GM18870 (cell line): Measurements from ENCODE around the gene NEK2.
"Not testable (repeated sequence)": the region's sequence is repeated elsewhere in the genome, so short reads cannot be mapped to it uniquely, and the experiment has no call there.

Source experiments
- ATAC-seq: cut with Tn5 transposase; IDR thresholded peaks from one replicate; pipeline ENCODE4 v1.9.1; 2021; ENCODE audit warnings: moderate library complexity; ENCODE audit not compliant: unreplicated experiment

Gene NEK2

DNA sequence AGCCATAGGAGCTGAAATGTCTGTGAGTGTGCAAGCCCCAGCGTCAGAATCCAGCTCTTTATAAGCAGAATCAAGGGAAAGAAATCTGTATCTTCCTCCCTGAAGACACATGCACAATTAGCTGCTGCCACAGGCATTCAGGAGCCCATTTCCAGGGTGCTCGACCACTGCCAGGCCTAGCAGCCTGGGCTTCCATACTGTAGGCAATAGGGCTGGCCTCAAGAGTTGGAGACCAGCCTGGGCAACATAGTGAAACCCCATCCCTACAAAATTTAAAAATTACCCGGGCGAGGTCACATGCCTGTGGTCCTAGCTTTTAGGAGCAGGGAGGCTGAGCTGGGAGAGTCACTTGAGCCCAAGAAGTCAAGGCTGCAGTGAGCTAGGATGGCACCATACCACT lies 41.0 kb downstream of the NEK2 start:
- ATAC-seq = no peak

DNA sequence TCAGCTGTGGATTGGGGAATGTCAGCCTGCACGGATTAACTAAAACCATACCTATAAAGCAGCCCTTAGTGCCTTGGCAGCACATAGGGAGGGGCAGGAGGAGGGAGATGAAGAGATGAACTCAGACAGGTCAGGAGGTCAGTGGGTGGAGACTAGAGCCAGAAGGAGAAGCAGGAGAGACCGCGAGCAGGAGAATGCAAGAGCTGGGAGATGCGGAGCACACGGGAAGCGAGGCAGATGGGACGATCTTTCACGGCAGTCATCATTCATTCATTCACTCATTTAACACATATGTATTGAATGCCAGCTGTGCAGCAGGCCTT lies 41.9 kb downstream of the NEK2 start:
- no peak for ATAC-seq

DNA sequence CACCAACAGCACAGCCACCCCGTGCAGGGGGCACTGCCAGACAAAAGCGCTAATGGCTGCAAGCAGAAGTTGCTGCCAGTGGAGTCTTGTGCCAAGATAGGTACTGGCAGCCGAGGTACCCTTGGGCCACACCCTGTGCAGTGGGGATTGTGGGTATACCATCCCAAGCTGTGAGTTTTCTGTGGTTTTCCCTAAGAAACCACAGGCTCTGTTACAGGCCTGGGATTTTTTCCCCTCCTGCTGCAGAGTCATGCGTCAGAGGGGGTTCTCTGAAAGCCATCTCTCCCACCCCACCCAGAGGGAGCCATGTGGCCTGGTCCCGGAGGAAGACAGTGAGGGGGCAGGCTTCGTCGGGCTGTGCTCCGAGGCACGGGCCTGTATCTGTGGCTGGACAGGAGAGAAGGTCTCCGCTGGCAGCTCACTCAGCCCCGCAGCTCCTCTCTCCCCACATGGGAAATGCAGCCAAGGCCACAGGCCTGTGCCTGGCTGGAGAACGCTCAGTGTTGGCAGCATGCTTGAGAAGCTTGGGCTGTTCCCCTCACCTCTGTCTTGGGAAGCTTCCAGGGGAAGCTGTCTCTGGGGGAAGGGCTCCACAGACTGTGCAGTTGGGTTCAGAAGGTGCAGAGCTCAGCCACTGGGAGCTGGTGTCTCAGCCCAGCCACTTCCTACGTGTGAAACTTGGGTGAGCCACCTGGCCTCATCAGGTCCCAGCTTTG lies 42.5 kb downstream of the NEK2 start:
- ATAC-seq = no peak

DNA sequence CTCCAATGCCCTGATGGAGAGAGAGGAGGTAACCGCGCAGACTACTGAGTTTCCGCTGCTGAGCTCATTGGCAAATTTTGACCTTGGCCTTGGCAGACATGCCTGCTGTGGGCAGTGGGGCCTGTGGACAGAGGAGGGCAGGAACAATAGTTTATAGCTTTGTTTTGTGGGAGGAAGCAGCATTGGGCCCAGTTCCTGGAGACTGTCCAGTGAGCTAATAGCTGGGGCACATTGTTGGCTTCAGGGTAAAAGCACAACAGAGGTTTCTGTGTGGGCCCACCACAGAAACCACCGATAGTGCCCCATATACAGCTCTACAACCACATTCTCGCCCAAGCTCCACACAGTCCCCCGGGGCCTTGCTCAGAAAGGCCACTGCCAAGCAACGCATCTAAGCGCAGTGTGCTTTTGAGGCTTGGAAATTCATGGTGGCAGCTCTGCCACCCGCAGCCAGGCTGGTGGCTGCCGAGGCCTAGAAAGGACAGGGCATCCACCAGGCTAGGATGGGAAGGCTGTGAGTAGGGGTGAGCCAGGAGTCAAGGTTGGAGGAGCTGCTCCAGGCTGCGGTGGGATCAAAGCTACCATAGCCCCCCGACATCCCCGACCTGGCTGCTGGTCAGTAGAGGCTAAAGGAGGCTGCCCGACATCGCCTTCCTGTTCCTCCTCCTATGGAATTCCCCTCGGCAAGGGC lies 43.2 kb downstream of the NEK2 start:
- ATAC-seq = peak; percentile 81

DNA sequence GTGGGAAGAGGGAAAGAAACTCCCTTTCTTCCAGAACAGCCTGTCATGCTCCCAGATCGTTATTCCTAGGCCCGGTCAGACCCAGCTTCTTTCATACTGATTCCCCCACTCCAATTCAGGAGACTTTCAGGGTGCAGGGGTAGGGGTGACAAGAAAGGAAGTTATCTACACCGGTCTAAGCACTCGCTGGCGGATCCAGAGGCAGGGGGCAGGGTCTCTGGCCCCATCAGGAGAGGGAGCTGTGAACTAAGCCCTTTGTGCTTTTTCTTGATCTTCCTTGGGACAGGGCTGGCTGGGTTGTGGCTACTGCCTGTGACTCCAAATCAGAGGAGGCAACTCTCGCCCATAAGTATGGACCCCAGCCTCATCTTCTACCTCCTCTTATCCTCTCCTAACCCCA lies 44.3 kb downstream of the NEK2 start:
- no peak for ATAC-seq

DNA sequence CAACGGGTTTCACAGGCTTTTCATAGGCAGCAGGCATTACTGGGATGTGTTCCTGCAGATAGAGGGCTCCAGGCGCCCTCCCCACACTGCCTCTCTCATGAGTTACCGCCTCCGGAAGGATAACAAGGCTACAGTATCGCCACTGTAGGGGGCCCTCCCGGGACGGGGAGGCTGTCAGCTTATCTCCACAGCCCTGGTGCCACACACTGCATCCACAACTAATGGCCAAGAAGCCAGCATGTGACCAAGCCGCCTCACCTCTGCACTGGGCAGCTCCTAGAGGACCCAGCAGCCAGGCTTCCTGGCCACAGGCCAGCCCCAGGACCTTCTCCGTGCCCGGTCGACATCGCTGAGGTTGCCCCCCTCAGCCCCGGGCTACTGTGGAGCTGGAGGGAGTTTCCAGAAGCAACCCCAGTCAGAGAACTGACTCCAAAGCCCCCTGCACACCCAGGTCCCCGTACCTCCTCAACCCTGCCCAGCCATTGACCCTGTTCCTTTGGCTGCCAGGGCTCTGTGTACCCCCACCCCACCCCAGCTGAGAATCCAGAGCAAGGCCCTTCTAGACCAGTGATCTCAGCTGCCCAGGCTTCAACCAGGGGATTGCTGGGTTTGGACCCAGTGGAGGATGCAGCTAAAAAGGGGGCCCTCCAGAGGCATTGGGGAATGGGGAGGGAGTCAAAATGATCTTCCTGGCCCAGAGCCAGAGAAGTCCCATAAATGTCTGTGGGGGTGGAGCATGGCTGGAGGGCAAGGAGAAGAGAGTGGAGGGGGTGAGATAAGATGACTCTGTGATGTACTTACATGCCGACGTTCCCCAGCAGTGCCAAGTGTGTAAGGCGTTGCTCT lies 45.0 kb downstream of the NEK2 start:
- no peak for ATAC-seq

DNA sequence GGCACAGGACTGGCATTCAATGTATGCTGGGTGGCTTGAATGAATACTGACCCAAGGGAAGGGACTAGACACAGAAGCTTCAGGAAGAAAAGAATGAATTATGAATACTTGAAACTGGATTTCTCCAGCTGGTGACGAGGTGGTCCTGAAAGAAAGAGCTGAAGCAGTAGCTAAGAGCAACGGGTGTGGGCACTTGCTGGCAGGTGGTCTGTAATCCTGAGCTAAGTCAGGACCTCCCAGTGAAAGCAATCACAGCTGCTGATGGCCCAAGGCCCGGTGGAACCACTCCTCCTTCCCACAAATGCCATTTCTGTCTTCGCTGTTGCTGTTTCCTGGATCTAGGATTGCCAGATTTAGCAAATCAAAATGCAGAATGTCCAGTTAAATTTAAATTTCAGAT lies 47.0 kb downstream of the NEK2 start:
- ATAC-seq = no peak

DNA sequence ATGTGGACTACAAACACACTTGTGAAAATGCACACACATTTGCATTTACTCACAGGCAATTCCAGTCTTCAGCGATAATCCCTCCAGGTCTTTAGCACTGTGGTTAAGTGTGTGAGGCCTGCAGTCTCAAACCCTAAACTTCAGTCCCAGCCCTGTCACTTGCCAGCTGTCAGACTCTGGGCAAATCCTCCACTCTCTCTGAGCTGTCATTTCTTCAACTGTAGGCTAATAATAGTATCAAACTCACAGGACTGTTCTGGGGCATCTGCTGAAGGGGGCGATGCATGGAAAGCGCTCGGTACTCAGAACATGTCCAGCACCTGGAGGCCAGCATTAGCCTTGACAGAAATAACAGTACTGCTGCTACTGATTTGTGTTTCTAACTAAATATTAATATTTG lies 48.2 kb downstream of the NEK2 start:
- no peak for ATAC-seq

DNA sequence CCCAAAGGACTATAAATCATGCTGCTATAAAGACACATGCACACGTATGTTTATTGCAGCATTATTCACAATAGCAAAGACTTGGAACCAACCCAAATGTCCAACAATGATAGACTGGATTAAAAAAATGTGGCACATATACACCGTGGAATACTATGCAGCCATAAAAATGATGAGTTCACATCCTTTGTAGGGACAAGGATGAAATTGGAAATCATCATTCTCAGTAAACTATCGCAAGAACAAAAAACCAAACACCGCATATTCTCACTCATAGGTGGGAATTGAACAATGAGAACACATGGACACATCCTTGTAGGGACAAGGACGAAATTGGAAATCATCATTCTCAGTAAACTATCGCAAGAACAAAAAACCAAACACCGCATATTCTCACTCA lies 49.6 kb downstream of the NEK2 start:
- not testable (repeated sequence) for ATAC-seq

DNA sequence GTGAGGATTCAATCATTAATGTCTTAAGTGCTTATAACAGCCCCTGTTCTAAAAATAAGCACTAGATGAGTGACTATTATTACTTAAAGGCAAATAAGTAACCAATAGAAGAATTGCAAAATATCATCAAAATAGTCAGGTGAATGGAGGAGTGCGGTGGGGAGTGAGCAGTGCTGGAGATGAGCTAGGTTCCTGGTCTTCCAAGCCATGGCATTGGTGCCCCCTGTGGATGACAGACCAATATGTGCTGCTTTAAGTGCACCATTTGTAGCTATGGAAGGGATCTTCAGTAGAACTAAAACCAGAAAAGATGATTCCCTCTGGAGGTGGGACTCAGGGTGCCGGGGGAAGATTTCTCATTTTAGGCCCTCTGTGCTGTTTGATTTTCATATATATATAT lies 50.4 kb downstream of the NEK2 start:
- ATAC-seq = no peak

DNA sequence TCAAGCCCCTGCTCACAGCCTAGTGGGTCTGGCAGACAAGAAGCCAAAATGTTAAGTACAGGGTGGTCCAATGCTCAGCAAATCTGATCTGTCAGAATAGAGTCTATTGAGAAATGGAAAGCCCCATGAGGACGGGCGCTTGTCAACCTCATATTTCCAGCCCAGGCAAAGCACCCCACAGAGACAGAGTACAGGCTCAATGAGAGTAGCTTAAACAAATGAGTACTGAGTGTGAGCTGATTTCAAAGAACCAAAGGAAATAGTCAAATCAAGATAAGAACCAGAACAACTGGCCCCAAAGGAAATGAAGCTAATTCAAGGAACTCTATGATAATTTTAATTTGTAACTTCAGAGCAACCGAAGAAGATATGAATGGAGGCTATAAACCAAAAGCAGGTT lies 51.9 kb downstream of the NEK2 start:
- no peak for ATAC-seq

DNA sequence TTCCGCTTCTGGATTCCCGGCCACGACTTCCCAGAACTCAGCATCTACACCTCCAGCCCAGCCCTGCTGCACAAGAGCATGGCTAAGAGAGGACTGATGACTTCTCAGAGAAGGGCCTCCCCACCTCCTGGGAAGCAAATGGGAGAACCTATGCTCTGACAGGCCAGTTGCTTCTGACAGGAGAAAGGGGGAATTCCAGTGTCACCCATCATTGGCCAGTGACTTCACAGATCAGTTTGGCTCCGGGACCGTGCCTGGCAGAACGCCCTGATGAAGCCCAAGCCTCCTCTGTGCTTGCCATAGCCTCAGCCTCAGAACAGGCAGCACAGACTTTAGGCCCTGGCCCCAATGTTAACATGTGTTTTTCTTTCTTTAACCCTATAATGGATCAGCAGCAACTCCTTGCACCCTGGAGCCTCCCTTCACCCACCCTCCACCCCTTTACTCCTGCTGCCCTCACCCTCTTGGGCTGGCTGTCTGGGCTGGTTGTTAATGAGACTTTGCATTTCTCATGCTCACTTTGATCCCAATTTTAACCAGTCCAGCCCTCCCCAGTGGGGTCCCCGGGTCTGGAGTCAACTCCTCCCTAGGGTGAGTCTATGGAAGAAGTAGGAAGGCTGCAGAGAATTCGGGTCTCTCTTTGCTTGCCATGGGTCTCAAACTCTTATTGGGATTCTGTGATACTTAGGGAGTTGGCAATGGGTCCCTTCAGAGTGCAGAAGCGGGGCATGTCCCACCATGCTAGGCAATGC lies 53.8 kb downstream of the NEK2 start:
- no peak for ATAC-seq

DNA sequence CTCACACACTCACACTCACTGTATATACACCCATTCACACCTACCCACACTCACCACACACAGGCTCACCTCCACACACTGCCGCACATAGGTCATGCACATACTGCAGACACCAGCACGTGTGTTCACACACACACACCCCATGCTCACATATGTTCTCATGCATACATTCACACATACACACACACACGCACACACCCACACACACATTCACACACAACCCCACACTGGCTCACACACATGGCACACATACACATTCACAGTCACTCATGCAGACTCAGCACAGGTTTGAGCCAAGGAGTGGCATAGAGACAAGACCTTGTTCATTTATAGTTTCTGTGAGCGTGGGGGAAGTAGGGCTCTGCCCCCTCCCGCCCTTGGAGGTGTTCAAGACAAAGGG lies 55.3 kb downstream of the NEK2 start:
- no peak for ATAC-seq

DNA sequence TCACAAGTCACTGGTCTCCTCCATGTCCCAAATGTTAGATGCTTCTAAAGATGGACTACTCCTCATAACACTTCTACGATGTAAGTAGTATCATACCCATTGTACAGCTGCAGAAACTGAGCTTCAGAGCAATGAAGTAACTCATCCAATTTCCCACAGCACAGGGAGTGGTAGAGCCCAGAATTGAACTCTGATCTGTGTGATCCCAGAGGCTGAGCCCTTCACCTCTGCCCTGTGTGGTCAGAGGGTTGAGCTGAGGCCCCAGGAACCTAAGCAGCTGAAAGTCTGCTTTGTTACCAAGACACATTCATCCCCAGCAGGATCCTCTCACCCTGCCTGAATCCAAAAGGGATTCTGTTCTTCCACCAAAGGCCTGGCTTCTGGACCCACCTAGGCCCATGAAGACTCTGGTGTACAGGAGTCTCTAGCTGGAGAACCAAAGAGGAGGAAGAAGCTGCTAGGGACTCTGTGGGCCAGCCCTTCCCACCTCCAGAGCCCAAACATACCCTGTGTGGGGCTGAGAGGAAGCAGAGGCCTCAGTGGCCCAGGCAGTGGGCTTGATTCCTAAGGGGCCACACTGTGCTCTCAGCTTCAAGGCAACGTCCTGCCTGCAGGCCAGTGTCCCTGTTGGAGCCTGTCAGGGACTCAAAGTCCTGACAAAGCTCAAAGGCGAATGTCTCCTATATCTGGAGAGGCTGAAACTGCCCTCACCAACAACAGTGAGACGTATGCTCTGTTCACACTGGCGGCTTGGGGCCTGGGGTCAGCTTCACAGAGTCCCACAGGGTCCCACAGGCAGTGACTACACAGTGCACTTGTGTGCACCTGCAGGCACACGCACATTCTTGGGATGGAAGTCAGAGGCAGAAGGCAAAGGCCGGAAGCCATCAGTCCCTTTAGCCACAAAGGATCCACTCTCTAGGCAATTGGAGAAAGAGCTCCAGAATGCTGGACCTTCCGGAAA lies 56.1 kb downstream of the NEK2 start:
- no peak for ATAC-seq

DNA sequence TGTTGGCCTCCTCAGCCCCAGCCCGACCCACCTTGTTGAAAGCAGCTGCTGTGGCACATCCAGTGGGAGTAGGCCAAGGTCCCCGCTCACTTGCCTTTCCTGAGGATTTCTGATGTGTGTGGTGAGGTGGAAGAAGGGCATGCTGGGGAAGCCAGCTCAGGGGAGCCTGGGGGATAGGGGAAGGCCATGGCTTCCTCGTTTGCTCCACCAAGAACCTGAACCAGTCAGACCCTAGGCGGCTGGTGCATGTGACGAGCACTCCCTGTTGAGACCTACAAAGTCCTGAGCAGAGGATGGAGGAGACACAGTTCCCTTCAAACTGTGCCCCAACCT lies 58.5 kb downstream of the NEK2 start:
- ATAC-seq = no peak

DNA sequence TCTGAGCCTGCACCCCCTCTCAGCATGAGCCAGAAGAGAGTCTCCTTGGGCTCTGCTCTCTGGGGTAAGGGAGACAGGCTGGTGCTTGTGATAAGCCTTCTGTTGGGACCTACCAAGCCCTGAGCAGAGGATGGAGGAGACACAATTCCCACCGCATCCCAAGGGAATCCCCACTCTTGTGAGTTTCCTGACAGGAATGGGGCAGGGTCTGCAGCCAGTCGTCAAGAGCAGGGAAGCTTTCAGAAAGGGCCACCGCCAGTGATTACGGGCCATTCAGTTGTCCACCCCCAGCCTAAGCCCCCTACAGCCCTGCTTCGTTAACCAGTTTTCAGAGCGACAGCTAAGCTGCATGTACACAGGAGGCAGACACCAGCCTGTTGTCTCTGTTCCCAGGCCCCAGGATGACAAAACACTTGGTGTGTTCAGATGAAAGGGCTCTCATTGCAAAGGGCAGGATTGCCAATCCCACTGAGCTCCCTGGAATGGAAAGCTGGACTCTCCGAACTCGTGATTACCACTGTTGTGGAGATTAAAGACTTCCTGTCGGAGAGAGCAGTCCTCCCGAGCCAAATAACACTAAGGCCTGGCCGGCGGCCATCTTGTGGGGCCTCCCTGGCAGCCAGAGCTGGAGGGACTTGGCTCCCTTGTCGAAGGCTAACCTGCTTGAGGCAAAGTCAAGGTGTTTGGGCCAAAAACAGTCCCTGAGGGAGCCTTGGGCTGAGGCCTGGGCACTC lies 59.0 kb downstream of the NEK2 start:
- ATAC-seq = no peak

DNA sequence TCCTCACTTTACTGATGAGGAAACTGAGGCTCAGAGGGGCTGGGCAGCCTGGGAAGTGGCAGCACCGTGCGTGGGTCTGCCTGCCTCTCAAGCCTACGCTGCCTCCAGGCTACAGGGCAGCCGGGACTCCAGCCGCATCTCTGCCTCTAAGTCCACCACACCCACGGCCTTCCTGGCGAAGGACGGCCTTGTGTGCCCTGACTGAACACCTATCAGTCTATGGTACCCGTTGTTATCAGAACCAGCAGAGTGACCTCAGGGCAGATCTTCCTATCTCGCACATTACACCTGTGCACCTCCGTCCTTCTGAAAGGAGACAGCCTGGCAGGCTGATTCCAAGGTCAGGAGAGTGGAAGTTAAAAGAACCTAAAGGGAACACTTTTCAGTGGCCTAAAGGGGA lies 60.8 kb downstream of the NEK2 start:
- no peak for ATAC-seq

DNA sequence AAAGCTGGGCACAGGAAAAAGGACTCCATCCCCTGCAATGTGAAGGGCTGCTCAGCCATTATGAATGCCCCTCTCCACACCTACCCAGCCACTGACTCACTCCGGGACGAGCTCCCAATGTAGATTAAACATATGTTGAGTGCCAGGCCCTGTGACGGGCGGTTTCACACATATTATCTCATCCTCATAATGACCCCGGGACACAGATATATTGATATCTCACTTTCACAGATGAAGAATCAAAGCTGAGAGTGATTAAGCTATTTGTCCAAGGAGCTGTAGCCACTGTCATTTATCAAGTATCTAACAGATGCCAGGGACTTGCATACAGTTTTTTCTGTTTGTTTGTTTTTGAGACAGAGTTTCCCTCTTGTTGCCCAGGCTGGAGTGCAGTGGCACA lies 61.5 kb downstream of the NEK2 start:
- ATAC-seq = no peak

DNA sequence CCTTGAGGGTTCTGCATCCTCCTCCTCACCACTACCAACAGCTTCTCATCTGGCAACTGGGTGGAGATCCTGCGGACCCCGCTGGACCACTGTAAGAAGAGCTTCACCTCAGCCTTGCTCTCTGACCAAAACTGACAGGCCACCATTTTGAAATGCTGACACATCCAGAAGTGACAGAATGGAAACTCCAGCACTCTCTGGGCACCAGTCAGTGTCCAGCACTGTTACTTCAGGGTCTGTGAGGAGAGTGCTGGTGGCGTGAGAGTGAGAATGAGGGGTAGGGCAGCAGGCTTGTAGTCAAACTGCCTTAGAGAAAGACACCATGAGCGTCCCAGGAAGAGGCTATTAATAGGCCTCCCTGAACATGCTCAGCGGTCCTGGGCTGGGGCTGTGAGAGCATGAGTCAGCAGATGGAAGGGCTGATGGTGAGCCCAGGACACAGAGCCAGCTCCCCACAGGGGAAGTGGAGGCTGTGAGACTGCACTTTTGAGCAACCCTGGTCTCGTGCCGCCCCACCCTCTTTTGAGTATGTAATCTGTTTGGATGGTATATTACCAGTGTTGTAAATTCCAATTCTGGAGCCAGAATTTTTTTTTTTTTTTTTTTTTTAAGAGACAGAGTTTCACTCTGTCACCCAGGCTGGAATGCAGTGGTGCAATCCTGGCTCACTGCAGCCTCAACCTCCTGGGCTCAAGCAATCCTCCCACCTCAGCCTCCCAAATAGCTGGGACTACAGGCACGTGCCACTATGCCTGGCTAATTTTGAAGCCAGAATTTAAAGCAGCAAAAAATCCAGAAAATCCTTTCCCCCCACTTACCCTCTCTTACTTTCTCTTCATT lies 62.1 kb downstream of the NEK2 start:
- ATAC-seq = no peak
